NCI-H1417 (cell line): Measurements from ENCODE around the gene FAM107B.
A peak's percentile ranks its signal among the peaks of the same experiment; 100 is the strongest.
"Not testable (repeated sequence)": the region's sequence is repeated elsewhere in the genome, so short reads cannot be mapped to it uniquely, and the experiment has no call there.

ENCODE experiments used
- DNase-seq, 3 experiments: peaks; one replicate each; lab custom pipeline; 2025; lab: John Stamatoyannopoulos, UW

FAM107B gene

GRCh38 chr10:14664345-14664744 is 110.4 kb downstream of the FAM107B start:
- no peak for DNase-seq

- DNase-seq: no peak
Observed at GRCh38 chr10:14661818-14662217, 112.9 kb downstream of the FAM107B start.

- DNase-seq: no peak
Observed at GRCh38 chr10:14660831-14661230, 113.9 kb downstream of the FAM107B start.

- no peak for DNase-seq
Observed at GRCh38 chr10:14659626-14660196, 115.0 kb downstream of the FAM107B start.

GRCh38 chr10:14659137-14659536 is 115.6 kb downstream of the FAM107B start:
- DNase-seq: not testable (repeated sequence)

GRCh38 chr10:14658331-14659127 is 116.2 kb downstream of the FAM107B start:
- no peak for DNase-seq

GRCh38 chr10:14656052-14656730 is 118.5 kb downstream of the FAM107B start:
- DNase-seq: no peak

- peak in 1 of 3 experiments; percentile 2 for DNase-seq
Observed at GRCh38 chr10:14654821-14655382, 119.8 kb downstream of the FAM107B start.

- peak in 1 of 3 experiments; percentile 9 for DNase-seq
Observed at GRCh38 chr10:14653271-14654161, 121.2 kb downstream of the FAM107B start.

GRCh38 chr10:14652816-14653215 is 121.9 kb downstream of the FAM107B start:
- no peak for DNase-seq

- DNase-seq: no peak
Observed at GRCh38 chr10:14652067-14652466, 122.6 kb downstream of the FAM107B start.

GRCh38 chr10:14649739-14650138 is 125.0 kb downstream of the FAM107B start:
- no peak for DNase-seq

- peak in 2 of 3 experiments; percentile 0 to 17 for DNase-seq
Observed at GRCh38 chr10:14648946-14649345, 125.8 kb downstream of the FAM107B start.

GRCh38 chr10:14648005-14648765 is 126.5 kb downstream of the FAM107B start:
- DNase-seq: peak; percentile 80 to 96 (median 82)

GRCh38 chr10:14645239-14645960 is 129.3 kb downstream of the FAM107B start:
- DNase-seq: no peak

GRCh38 chr10:14639637-14640036 is 135.1 kb downstream of the FAM107B start:
- DNase-seq: no peak

- no peak for DNase-seq
Observed at GRCh38 chr10:14635043-14635710, 139.5 kb downstream of the FAM107B start.

- DNase-seq: not testable (repeated sequence)
Observed at GRCh38 chr10:14634572-14634971, 140.1 kb downstream of the FAM107B start.

GRCh38 chr10:14625765-14626525 is 148.8 kb downstream of the FAM107B start:
- DNase-seq: peak in 1 of 3 experiments; percentile 41
